Fibroblast of lung (primary cell): Measurements from ENCODE around the gene PPP1R18.

ENCODE experiments used
- EZH2 ChIP-seq: IDR thresholded peaks from 2 replicates; pipeline ENCODE4 v1.5.1; 2012; ENCODE audit warnings: low read length, control low read depth, mild to moderate bottlenecking; ENCODE audit errors: missing control alignments
- TF ChIP-seq, protein P1 (sequence below), 2 donors: IDR thresholded peaks in 1 of 2; conservative IDR thresholded peaks in 1 of 2; 1 replicate in 1 of 2; 2 replicates in 1 of 2; pipeline ENCODE4 v1.5.1; 2011 to 2012; ENCODE audit warnings: low read length in 2 of 2, control low read depth in 1 of 2, inconsistent platforms in 1 of 2, low read depth in 1 of 2, mild to moderate bottlenecking in 1 of 2

DNA sequence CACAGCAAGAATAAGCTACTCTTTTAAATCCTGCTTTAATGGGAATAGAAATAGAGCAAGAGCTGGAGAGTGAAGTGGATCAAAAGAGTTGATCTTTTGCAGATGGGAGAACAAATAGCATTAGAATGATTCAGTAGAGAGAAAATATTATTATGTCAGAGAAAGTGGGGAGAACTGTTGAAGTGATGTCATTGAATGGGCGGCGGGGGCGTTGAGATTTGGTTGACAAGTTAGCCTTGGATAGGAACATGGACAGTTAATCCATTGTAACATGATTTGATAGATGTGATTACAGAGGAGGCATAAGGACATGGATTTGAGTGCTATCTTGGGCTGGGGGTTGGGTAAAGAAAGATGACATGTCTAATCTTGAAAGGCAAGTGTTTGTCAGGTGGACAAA lies 50.6 kb downstream of the PPP1R18 start:
- TF ChIP-seq, protein P1, sequence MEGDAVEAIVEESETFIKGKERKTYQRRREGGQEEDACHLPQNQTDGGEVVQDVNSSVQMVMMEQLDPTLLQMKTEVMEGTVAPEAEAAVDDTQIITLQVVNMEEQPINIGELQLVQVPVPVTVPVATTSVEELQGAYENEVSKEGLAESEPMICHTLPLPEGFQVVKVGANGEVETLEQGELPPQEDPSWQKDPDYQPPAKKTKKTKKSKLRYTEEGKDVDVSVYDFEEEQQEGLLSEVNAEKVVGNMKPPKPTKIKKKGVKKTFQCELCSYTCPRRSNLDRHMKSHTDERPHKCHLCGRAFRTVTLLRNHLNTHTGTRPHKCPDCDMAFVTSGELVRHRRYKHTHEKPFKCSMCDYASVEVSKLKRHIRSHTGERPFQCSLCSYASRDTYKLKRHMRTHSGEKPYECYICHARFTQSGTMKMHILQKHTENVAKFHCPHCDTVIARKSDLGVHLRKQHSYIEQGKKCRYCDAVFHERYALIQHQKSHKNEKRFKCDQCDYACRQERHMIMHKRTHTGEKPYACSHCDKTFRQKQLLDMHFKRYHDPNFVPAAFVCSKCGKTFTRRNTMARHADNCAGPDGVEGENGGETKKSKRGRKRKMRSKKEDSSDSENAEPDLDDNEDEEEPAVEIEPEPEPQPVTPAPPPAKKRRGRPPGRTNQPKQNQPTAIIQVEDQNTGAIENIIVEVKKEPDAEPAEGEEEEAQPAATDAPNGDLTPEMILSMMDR (conservative IDR thresholded peaks at IDR 0.05 in 1 of 2, IDR thresholded peaks at IDR 0.05 in 1 of 2; ENCODE audit: low read depth in 1 of 2, low read length in 2 of 2) = no peak
- TF ChIP-seq EZH2 = no peak
